HG02970 (cell line): Measurements from ENCODE around the gene RHOBTB1.
"Not testable (repeated sequence)": the region's sequence is repeated elsewhere in the genome, so short reads cannot be mapped to it uniquely, and the experiment has no call there.

Experiments
- ATAC-seq: cut with Tn5 transposase; IDR thresholded peaks from one replicate; pipeline ENCODE4 v1.9.1; 2021; ENCODE audit warnings: mild to moderate bottlenecking, moderate library complexity, moderate number of reproducible peaks; ENCODE audit not compliant: unreplicated experiment, low FRiP score

RHOBTB1 gene

GRCh38 chr10:60944058-60944909 lies at the start of gene RHOBTB1:
TSS of gene RHOBTB1 (minus strand) at chr10:60944185. CDS start at chr10:60911542, 32,643 bp downstream.
- no peak for ATAC-seq

GRCh38 chr10:60992636-60993035 lies 48.7 kb upstream of the RHOBTB1 start:
- ATAC-seq = no peak

- no peak for ATAC-seq
These were observed 46.7 kb upstream of the RHOBTB1 start for GRCh38 chr10:60990663-60991062.

GRCh38 chr10:60989400-60989876 lies 45.5 kb upstream of the RHOBTB1 start:
- ATAC-seq = no peak

GRCh38 chr10:60986791-60987190 lies 42.8 kb upstream of the RHOBTB1 start:
- no peak for ATAC-seq

GRCh38 chr10:60985951-60986350 lies 42.0 kb upstream of the RHOBTB1 start:
- ATAC-seq = no peak

- no peak for ATAC-seq
These were observed 37.0 kb upstream of the RHOBTB1 start for GRCh38 chr10:60980997-60981396.

GRCh38 chr10:60979667-60980104 lies 35.7 kb upstream of the RHOBTB1 start:
- no peak for ATAC-seq

GRCh38 chr10:60978287-60979115 lies 34.5 kb upstream of the RHOBTB1 start:
- no peak for ATAC-seq

- ATAC-seq = no peak
These were observed 33.5 kb upstream of the RHOBTB1 start for GRCh38 chr10:60977161-60978122.

GRCh38 chr10:60976687-60977086 lies 32.7 kb upstream of the RHOBTB1 start:
- ATAC-seq = no peak

GRCh38 chr10:60975716-60976115 lies 31.7 kb upstream of the RHOBTB1 start:
- no peak for ATAC-seq

GRCh38 chr10:60974463-60975149 lies 30.6 kb upstream of the RHOBTB1 start:
- ATAC-seq = no peak

GRCh38 chr10:60973086-60973485 lies 29.1 kb upstream of the RHOBTB1 start:
- ATAC-seq = no peak

- ATAC-seq = not testable (repeated sequence)
These were observed 28.2 kb upstream of the RHOBTB1 start for GRCh38 chr10:60972181-60972580.

- no peak for ATAC-seq
These were observed 26.5 kb upstream of the RHOBTB1 start for GRCh38 chr10:60970526-60970925.

GRCh38 chr10:60968504-60968903 lies 24.5 kb upstream of the RHOBTB1 start:
- ATAC-seq = no peak

- no peak for ATAC-seq
These were observed 24.0 kb upstream of the RHOBTB1 start for GRCh38 chr10:60967854-60968484.

- ATAC-seq = no peak
These were observed 23.3 kb upstream of the RHOBTB1 start for GRCh38 chr10:60967260-60967659.
